Smooth muscle cell (in vitro differentiated cells): ENCODE data around the gene TRAPPC1. TPM values are rescaled to one million over a fixed set of nuclear protein-coding genes. Genes with fewer than 3 reads are reported as not detected.

Source experiments
- DNase-seq: peaks from one replicate; lab custom pipeline; 2025; ENCODE audit not compliant: unreplicated experiment; lab: John Stamatoyannopoulos, UW
- H2AFZ ChIP-seq: fragments of 200-600 bp; sonication (generic); 2 replicates; pipeline ENCODE4 v1.6.0; 2016; ENCODE audit warnings: antibody characterized with exemption, low read depth, mild to moderate bottlenecking
- H3F3A ChIP-seq: fragments of 200-600 bp; sonication (generic); 2 replicates; pipeline ENCODE4 v1.6.0; 2017; ENCODE audit warnings: antibody characterized with exemption, low read depth
- H3K27ac ChIP-seq: fragments of 200-600 bp; sonication (generic); 2 replicates; pipeline ENCODE4 v1.5.1; 2016; ENCODE audit warnings: low read depth, mild to moderate bottlenecking
- H3K27me3 ChIP-seq: fragments of 200-600 bp; sonication (generic); 2 replicates; pipeline ENCODE4 v1.6.1; 2016; ENCODE audit warnings: low read depth, mild to moderate bottlenecking
- H3K36me3 ChIP-seq: fragments of 200-600 bp; sonication (generic); 2 replicates; pipeline ENCODE4 v1.5.1; 2016; ENCODE audit warnings: low read depth
- H3K4me1 ChIP-seq: fragments of 200-600 bp; sonication (generic); 2 replicates; pipeline ENCODE4 v1.5.1; 2016; ENCODE audit warnings: low read depth
- H3K4me2 ChIP-seq: fragments of 200-600 bp; sonication (generic); 2 replicates; pipeline ENCODE4 v1.6.0; 2016; ENCODE audit warnings: mild to moderate bottlenecking
- H3K4me3 ChIP-seq: fragments of 200-600 bp; sonication (generic); 2 replicates; pipeline ENCODE4 v1.5.1; 2016; ENCODE audit warnings: mild to moderate bottlenecking
- H3K79me2 ChIP-seq: fragments of 200-600 bp; sonication (generic); 2 replicates; pipeline ENCODE4 v1.6.0; 2016; ENCODE audit warnings: low read depth, mild to moderate bottlenecking
- H3K9ac ChIP-seq: fragments of 200-600 bp; sonication (generic); 2 replicates; pipeline ENCODE4 v1.6.0; 2016; ENCODE audit warnings: low read depth
- H3K9me3 ChIP-seq: fragments of 200-600 bp; sonication (generic); replicated peaks from 2 replicates; pipeline ENCODE4 v1.5.1; 2016; ENCODE audit warnings: low read depth
- H4K20me1 ChIP-seq: fragments of 200-600 bp; sonication (generic); 2 replicates; pipeline ENCODE4 v1.6.0; 2016; ENCODE audit warnings: low read depth
- CTCF ChIP-seq: fragments of 200-600 bp; sonication (generic); IDR thresholded peaks from 2 replicates; pipeline ENCODE4 v1.5.1; 2017; ENCODE audit warnings: borderline replicate concordance, mild to moderate bottlenecking, antibody characterized with exemption; ENCODE audit not compliant: insufficient read depth, poor library complexity, severe bottlenecking
- WGBS: methylation state at CpG from one replicate; pipeline ENCODE4 v1.1.7; 2016; ENCODE audit warnings: low lambda C conversion rate; 5-methylcytosine and 5-hydroxymethylcytosine counted together
- polyA plus RNA-seq: library from polyadenylated mRNA; unstranded; fragments of >200 nt; fragmentation: Nextera tagmentation; extraction: Ambion mirVana; gene quantifications from 2 replicates; pipeline ENCODE4 v1.2.1, GENCODE V29; 2016
- total RNA-seq: library from RNA; depleted of rRNA; stranded (reverse); fragments of >200 nt; gene quantifications from 2 replicates; pipeline ENCODE4 v1.2.3, GENCODE V29; 2014

The TRAPPC1 gene
- total and polyA plus RNA-seq, 2 experiments from 2014 or later = 56.2 to 392 TPM

- TF ChIP-seq CTCF = no peak
- no peaks in the 10 kb centered on the region for H3K36me3 ChIP-seq
- H3K4me1 ChIP-seq = no peaks in the 10 kb centered on the region
- no peak overlapping the region for H2AFZ ChIP-seq
- no peak overlapping the region for H3K27ac ChIP-seq
- H3K27me3 ChIP-seq = peaks cover 8% of the 10 kb centered on the region
- DNase-seq = no peak
- no peaks in the 10 kb centered on the region for H3K79me2 ChIP-seq
- H4K20me1 ChIP-seq = no peaks in the 10 kb centered on the region
- no peak overlapping the region for H3K4me3 ChIP-seq
- no peaks in the 10 kb centered on the region for H3K9me3 ChIP-seq
- no peaks in the 10 kb centered on the region for H3F3A ChIP-seq
- H3K4me2 ChIP-seq = no peak overlapping the region
- no peak overlapping the region for H3K9ac ChIP-seq
- WGBS = 66% methylated on average over 2 of the region's 2 CpGs
Observed at GRCh38 chr17:7967751-7968150, 36.0 kb upstream of the TRAPPC1 start.

- no peaks in the 10 kb centered on the region for H4K20me1 ChIP-seq
- H3K9ac ChIP-seq = no peak overlapping the region
- H3K4me1 ChIP-seq = no peaks in the 10 kb centered on the region
- no peak overlapping the region for H3K4me2 ChIP-seq
- H3K79me2 ChIP-seq = no peaks in the 10 kb centered on the region
- no peak overlapping the region for H3K4me3 ChIP-seq
- TF ChIP-seq CTCF = no peak
- no peaks in the 10 kb centered on the region for H3K36me3 ChIP-seq
- 24% methylated on average over 2 of the region's 2 CpGs for WGBS
- H3K27me3 ChIP-seq = no peaks in the 10 kb centered on the region
- H3K27ac ChIP-seq = no peak overlapping the region
- H2AFZ ChIP-seq = no peak overlapping the region
- peaks cover 3% of the 10 kb centered on the region for H3F3A ChIP-seq
- H3K9me3 ChIP-seq = no peaks in the 10 kb centered on the region
- DNase-seq = no peak
Observed at GRCh38 chr17:7961421-7961820, 29.7 kb upstream of the TRAPPC1 start.

- Histone ChIP-seq H3K27ac (no peak overlapping the region), H4K20me1 (no peaks in the 10 kb centered on the region), H2AFZ (no peak overlapping the region), H3K79me2 (no peaks in the 10 kb centered on the region), H3K4me1 (no peaks in the 10 kb centered on the region), H3K9ac (no peak overlapping the region), H3K4me3 (no peak overlapping the region), H3K36me3 (no peaks in the 10 kb centered on the region), H3K9me3 (no peaks in the 10 kb centered on the region), H3K27me3 (no peaks in the 10 kb centered on the region), H3F3A (peaks cover 10% of the 10 kb centered on the region), H3K4me2 (no peak overlapping the region)
- DNase-seq = no peak
- 93% methylated on average over 9 of the region's 9 CpGs for WGBS
- TF ChIP-seq CTCF = no peak
Observed at GRCh38 chr17:7959503-7960253, 27.9 kb upstream of the TRAPPC1 start.
